HG03575 (cell line): ENCODE data around the gene ATG101.

Experiments used
- ATAC-seq: cut with Tn5 transposase; IDR thresholded peaks from one replicate; pipeline ENCODE4 v1.9.1; 2021; ENCODE audit not compliant: unreplicated experiment, insufficient number of reproducible peaks, low FRiP score; ENCODE audit errors: extremely low read depth

Gene ATG101

GRCh38 chr12:52123487-52124186 lies 53.9 kb downstream of the ATG101 start:
- ATAC-seq, result no peak

- ATAC-seq, result no peak
These were observed 55.7 kb downstream of the ATG101 start for GRCh38 chr12:52125476-52125900.

- no peak for ATAC-seq
These were observed 56.3 kb downstream of the ATG101 start for GRCh38 chr12:52126050-52126604.
